HG03045 (cell line): ENCODE data around the gene PLEKHH3.
"Not testable (repeated sequence)": the region's sequence is repeated elsewhere in the genome, so short reads cannot be mapped to it uniquely, and the experiment has no call there.

Source experiments
- ATAC-seq: cut with Tn5 transposase; IDR thresholded peaks from one replicate; pipeline ENCODE4 v1.9.1; 2021; ENCODE audit warnings: mild to moderate bottlenecking, moderate library complexity; ENCODE audit not compliant: unreplicated experiment

The PLEKHH3 gene

DNA sequence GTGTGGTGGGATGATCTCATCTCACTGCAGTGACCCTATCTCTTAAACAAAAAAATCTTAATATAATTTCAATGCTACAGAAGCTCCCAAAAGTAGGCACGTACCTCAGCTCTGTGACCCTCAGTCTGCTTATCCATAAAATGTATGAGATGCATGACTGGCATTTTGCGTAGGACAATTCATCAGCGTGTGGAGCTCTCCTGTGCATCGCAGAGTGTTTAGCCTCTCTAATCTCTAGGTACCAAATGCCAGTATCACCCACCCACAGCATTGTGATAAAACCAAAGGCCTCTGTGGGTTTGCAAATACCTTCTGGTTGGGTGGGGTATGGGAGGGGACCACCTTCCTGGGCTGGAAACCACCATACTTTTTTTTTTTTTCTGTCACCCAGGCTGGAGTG is 36.7 kb downstream of the PLEKHH3 start:
- ATAC-seq: no peak

DNA sequence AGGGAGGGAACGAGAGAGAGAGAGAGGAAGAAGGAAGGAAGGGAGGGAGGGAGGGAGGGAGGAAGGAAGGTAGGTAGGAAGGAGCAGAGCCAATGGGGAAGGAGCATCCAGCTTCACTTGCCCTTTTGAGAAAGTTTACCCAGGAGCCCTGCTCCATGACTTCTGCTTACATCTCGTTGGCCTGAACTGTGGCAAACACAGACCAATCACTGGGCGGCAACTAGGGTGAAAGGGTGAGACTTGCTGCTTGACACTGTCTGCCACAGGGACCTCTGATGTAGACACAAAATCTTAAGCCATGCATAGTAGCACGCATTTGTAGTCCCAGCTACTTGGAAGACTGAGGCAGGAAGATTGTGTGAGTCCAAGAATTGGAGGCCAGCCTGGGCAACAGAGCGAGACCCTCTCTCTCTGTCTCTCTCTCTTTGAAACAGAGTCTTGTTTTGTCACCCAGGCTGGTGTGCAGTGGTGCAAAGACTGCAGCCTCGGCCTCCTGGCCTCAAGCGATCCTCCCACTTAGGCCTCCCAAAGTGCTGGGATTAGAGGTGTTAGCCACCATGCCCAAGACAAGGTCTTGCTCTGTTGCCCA is 37.2 kb downstream of the PLEKHH3 start:
- ATAC-seq: no peak

DNA sequence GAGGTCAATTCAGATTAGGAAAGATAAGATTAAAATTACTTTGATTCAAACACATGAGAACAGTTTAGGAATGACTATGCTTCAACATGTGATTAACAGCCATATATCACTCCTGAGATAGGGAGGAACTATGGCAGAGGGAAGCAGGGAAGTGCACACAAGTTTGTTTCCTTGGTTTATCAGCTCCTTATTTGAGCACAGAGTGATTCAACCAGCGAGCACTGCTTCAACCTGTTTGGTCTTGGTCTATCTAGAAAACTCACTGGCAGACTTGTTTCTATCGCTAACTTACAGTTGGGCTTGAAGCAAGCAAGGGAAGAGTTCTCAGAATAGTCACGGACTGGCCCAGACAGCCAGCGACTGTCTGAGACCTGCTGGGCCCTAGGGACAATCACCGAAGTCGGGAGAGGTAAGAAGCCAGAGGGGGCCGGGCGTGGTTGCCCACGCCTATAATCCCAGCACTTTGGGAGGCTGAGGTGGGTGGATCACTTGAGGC is 43.8 kb downstream of the PLEKHH3 start:
- no peak for ATAC-seq

DNA sequence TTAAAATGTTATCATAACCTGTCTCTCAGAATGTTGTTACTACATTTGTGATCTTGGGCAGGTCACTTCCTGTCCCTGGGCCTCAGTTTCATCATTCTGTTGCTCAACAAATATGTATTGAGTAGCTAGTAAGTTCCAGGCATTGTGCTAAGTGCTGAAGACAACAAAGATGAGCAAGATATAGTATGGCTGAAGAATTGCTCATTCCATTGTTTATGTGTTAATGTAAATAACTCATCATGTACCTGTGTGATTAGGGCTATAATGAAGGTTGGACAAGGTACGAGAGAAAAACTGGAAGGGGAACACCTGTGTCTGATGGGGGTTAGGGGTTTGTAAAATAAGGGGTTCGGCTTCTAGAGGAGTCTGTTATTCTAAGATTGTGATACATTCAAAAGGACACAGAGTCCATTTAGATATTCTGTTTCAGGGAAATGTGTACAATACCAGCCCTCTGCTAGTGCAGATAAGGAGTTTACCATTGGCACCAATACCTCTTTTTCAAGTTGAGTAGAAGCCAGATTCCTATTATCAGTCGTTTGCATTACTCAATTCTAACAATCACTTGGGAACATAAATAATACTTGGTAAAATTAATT is 47.3 kb downstream of the PLEKHH3 start:
- no peak for ATAC-seq

DNA sequence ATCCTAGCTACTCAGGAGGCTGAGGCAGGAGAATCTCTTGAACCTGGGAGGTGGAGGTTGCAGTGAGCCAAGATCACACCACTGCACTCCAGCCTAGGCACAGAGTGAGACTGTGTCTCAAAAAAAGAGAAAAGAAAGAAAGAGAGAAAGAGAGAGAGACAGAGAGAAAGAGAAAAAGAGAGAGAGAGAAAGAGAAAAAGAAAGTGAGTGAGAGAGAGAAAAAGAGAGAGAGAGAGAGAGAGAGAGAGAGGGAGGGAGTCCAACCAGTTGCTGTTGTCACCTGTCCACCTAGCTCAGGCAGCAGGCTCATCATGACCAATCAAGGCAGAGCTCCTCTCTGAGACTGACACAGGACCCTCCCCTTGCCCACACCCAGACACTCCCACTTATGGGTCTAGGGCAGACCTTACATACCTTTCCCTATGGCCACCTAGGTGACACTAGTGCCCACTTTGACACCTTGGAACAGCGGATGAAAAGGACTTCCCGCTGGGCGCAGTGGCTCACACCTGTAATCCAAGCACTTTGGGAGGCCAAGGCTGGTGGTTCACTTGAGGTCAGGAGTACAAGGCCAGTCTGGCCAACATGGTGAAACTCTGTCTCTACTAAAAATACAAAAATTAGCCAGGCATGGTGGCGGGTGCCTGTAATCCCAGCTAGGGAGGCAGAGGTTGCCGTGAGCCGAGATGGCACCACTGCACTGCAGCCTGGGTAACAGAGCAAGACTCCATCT is 49.6 kb downstream of the PLEKHH3 start:
- not testable (repeated sequence) for ATAC-seq

DNA sequence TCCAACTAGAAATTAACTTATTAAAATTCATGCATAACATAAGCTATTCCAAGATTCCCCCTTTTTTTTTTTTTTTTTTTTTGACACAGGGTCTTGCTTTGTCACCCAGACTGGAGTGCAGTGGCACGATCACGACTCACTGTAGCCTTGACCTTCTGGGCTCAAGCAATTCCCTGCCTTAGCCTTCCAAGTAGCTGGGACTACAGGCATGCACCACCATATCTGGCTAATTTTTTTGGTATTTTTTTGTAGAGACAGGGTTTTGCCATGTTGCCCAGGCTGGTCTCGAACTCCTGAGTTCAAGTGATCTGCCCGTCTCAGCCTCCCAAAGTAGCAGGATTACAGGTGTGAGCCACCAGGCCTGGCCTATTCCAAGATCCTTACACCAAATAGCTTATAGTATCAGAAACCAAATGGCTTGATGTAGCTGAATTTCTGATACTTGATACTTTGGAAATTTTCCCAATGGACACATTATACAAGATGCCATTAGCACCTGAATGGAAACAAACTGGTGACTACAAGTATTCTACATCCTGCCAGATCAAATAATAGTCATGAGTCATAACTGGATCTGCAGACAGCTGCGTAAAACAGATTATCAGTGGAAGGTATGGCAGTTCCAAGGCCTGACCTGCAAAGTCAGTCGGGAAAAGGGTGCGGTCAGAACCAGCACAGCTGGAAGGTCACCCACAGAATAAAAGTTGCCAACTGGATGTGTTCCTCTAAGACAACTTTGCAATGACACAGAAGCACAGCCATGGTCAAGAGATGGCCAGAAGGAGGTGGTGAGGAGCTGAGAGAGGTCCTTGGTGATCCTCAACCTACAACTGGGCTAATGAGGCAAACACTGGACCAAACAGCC is 52.8 kb downstream of the PLEKHH3 start:
- no peak for ATAC-seq

DNA sequence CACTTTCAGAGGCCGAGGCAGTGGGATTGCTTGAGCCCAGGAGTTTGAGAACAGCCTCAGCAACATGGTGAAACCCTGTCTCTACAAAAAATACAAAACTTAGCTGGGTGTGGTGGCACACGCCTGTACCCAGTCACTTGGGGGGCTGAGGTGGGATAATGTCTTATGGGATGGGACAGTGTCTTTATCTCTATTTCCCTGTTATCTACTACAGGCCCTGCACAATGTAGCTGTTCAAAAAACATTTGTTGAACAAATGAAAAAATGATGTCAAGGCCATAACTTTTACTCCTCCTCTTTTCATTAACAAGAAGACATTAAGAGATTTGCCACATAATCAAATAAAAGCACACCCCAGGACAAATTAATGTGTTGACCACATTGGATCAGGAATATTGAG is 53.5 kb downstream of the PLEKHH3 start:
- ATAC-seq: no peak

DNA sequence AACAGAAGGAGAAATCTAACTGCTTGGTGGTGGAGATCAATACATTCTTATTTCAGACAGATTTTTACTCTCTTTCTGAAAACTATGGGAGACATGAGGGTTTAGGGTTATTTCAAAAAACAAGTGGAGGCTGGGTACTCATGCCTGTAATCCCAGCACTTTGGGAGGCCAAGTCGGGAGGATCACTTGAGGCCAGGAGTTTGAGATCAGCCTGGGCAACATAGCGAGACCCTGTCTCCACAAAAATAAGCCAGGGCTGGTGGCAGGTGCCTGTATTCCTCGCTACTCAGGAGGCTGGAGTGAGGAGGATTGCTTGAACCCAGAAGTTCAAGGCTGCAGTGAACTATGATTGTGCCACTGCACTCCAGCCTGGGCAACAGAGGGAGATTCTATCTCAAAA is 54.8 kb downstream of the PLEKHH3 start:
- ATAC-seq: not testable (repeated sequence)

DNA sequence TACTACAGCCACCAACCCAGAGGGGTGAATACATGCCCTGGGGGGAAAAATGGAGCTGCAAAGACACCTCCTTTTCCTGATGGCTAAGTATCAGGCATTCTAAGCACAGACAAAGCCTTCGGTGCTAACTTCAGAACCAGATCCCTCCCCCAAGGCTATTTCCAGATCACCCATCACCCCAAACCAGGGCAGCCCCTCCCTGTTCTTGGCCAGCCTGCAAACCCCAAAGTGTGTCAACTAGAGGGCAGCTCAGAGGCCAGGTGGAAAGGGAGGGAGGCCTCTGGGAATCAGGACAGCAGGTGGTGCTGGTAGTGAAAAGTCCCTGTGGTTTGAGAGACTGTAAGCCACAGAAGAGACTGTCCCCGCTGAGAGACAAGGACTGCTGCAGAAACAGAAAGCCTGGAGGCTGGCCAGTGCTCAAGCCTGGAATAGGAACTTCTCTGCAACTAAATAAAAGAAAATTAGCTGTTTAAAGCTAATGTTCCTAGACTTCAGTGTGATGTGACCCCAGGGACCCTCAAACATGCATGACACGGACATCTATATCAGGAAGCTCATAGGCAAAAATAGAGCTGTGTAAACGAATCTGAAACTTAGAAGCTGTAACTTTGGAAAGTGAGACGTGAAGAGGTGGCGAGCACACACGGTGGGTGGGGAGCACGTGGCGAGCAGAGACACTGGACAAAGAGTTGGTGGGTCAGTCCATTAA is 58.2 kb downstream of the PLEKHH3 start:
- peak; percentile 81 for ATAC-seq

DNA sequence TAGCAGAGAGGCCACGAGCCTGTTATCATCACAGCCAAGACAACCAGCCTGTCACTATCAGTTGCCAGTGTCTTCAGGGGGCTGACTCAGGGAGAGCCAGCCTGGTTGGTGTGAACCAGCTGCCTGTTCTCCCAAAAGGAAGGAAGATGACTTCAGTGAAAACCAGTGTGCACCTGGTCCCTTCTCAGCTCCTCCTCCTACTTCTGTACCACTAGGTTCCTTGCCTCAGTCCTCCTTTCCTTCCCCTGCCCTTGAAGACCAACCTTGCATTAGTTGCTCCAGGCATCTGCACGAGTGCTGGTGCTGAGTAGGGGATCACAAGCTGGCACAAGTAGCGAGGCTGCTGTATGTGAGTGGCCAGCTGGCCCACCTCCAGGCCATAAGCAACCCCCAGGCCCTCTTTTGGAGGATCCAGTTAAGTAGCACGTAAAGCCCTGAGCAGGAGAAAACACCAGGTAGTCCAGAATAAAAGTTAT is 58.8 kb downstream of the PLEKHH3 start:
- ATAC-seq: no peak
